Occipital lobe (tissue), 2 donors: ENCODE measurements around the gene CADPS. TPM values are rescaled to one million over a fixed set of nuclear protein-coding genes. Genes with fewer than 3 reads are reported as not detected.

Experiments used
- DNase-seq: peaks from one replicate; lab custom pipeline; 2025; lab: John Stamatoyannopoulos, UW
- total RNA-seq: library from RNA; depleted of rRNA; stranded (reverse); fragments of >200 nt; gene quantifications from one replicate; pipeline ENCODE4 v1.2.3, GENCODE V29; 2014

The CADPS gene
- total RNA-seq, 1 donor from 2014 or later: 206 TPM

- DNase-seq: no peak
Measured at GRCh38 chr3:62446337-62446940, 428.8 kb downstream of the CADPS start.

- no peak for DNase-seq
Measured at GRCh38 chr3:62445275-62445674, 429.9 kb downstream of the CADPS start.

- no peak for DNase-seq
Measured at GRCh38 chr3:62439978-62440377, 435.2 kb downstream of the CADPS start.

GRCh38 chr3:62439176-62439813 lies 435.9 kb downstream of the CADPS start:
- DNase-seq: no peak

- no peak for DNase-seq
Measured at GRCh38 chr3:62436785-62437184, 438.4 kb downstream of the CADPS start.

- DNase-seq: no peak
Measured at GRCh38 chr3:62433396-62433795, 441.8 kb downstream of the CADPS start.

- DNase-seq: no peak
Measured at GRCh38 chr3:62421207-62421606, 454.0 kb downstream of the CADPS start.

- DNase-seq: no peak
Measured at GRCh38 chr3:62416144-62416543, 459.1 kb downstream of the CADPS start.

GRCh38 chr3:62415312-62415801 lies 459.9 kb downstream of the CADPS start:
- DNase-seq: no peak

GRCh38 chr3:62414786-62415185 lies 460.4 kb downstream of the CADPS start:
- no peak for DNase-seq

- no peak for DNase-seq
Measured at GRCh38 chr3:62413687-62414086, 461.5 kb downstream of the CADPS start.

GRCh38 chr3:62406945-62407344 lies 468.3 kb downstream of the CADPS start:
- DNase-seq: no peak

- no peak for DNase-seq
Measured at GRCh38 chr3:62405566-62405965, 469.6 kb downstream of the CADPS start.

- DNase-seq: no peak
Measured at GRCh38 chr3:62405135-62405534, 470.1 kb downstream of the CADPS start.

- DNase-seq: no peak
Measured at GRCh38 chr3:62404321-62404720, 470.9 kb downstream of the CADPS start.

- no peak for DNase-seq
Measured at GRCh38 chr3:62403765-62404164, 471.5 kb downstream of the CADPS start.

GRCh38 chr3:62392626-62393292 lies 482.5 kb downstream of the CADPS start:
- no peak for DNase-seq

GRCh38 chr3:62387251-62387650 lies 488.0 kb downstream of the CADPS start:
- DNase-seq: no peak

- no peak for DNase-seq
Measured at GRCh38 chr3:62379321-62379798, 495.9 kb downstream of the CADPS start.

- DNase-seq: no peak
Measured at GRCh38 chr3:62378921-62379320, 496.3 kb downstream of the CADPS start.

- no peak for DNase-seq
Measured at GRCh38 chr3:62378311-62378789, 496.9 kb downstream of the CADPS start.
